ENCODE results near the gene NTRK2. TPM values are rescaled to one million over a fixed set of nuclear protein-coding genes. Genes with fewer than 3 reads are reported as not detected.
A peak's percentile ranks its signal among the peaks of the same experiment; 100 is the strongest.

NTRK2 gene
- polyA plus RNA-seq, 1 experiment: 2.0 TPM

DNA sequence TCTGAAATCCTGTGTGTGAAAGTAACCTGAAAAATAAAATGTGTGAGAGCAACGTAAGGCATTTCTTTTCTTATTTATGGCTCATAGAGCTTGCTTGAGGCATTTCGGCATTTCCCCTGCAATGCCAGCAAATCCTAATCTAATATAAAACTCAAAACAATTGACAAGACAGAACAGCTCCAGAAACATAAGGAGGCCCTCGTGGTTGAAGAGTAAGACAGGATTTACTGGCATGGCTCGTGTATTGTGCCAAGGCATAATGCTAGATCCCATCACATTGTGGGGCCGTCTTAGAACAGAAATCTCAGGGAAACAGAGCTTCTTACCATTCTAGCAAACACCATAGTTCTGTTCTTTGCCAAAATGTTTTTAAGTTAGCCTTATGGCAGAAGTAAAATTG is 166.2 kb downstream of the NTRK2 start:
- Histone ChIP-seq H3K27me3 (ENCODE audit: control insufficient read depth, insufficient read depth, low read length) (no peaks in the 10 kb centered on the region; the same call in 1 of the 2 replicates), H3K4me3 (ENCODE audit: low read depth, low read length) (no peak overlapping the region), H3K36me3 (ENCODE audit: control insufficient read depth, insufficient read depth, low read length) (no peaks in the 10 kb centered on the region)
- POLR2A ChIA-PET: no interaction called here
- no peak for DNase-seq (ENCODE audit: low read depth)
- CTCF ChIA-PET: interaction anchor here (0.8 to 1.1 kb wide), 2 partner anchors 15 to 22 kb away, joined by 3 read pairs; no protein-coding TSS in a partner anchor
- TF ChIP-seq CTCF (IDR thresholded peaks at IDR 0.05; ENCODE audit: insufficient read depth, low read depth, low read length): no peak

- H3K36me3 ChIP-seq (ENCODE audit: control insufficient read depth, insufficient read depth, low read length): no peaks in the 10 kb centered on the region
- ChIA-PET CTCF (no interaction called here), POLR2A (no interaction called here)
- DNase-seq (ENCODE audit: low read depth): no peak
- no peak for TF ChIP-seq CTCF (IDR thresholded peaks at IDR 0.05; ENCODE audit: insufficient read depth, low read depth, low read length)
- H3K27me3 ChIP-seq (ENCODE audit: control insufficient read depth, insufficient read depth, low read length): no peaks in the 10 kb centered on the region; the same call in 1 of the 2 replicates
- no peak overlapping the region for H3K4me3 ChIP-seq (ENCODE audit: low read depth, low read length)
These were observed 169.3 kb downstream of the NTRK2 start for GRCh38 chr9:84838879-84839278.

DNA sequence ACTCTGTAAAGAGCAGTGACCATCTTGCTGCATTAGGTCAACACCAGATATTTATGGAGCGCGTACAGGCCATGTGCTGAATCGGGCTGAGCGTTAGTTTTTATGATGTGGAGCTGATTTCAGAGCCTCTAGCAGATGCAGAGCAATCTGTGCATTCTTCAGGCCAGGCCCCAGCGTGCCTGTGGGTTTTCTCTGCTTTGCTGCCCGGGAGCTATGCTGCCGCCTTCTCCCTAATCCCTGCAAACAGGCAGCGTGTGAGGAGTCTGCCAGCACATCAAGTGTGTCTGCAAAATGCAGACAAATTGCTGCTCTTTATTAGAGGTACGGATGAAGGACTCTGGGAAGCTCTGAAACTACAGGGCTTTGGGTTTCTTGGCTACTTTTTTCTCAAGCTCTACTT is 170.0 kb downstream of the NTRK2 start:
- Histone ChIP-seq H3K36me3 (ENCODE audit: control insufficient read depth, insufficient read depth, low read length) (no peaks in the 10 kb centered on the region), H3K27me3 (ENCODE audit: control insufficient read depth, insufficient read depth, low read length) (no peaks in the 10 kb centered on the region; the same call in 1 of the 2 replicates), H3K4me3 (ENCODE audit: low read depth, low read length) (no peak overlapping the region)
- CTCF ChIA-PET: interaction anchor here (0.9 kb wide), 1 partner anchor 13 kb away, joined by 5 read pairs; no protein-coding TSS in a partner anchor
- TF ChIP-seq CTCF (IDR thresholded peaks at IDR 0.05; ENCODE audit: insufficient read depth, low read depth, low read length): no peak
- POLR2A ChIA-PET: no interaction called here
- DNase-seq (ENCODE audit: low read depth): peak; percentile 73

DNA sequence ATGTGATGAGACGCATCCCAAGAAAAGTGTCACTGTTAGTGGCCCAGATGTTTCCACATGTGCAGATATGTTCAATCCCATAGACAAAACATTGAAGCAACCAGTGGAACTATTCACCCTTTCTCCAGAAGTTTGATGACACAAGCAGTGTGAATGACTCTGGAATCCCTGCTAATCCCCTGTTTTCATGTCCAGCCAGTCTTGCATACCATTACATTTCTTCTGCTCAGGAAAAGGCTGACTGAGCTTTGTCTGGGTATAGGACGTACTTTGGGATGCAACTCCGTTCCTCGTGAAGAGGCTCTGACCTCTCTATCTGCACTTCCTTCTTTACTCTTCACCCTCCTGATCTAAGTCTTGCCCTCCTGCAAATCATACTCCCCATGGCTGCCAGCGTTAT is 172.4 kb downstream of the NTRK2 start:
- TF ChIP-seq CTCF (IDR thresholded peaks at IDR 0.05; ENCODE audit: insufficient read depth, low read depth, low read length): no peak
- ChIA-PET CTCF (interaction anchor here (0.7 kb wide), 1 partner anchor 15 kb away, joined by 3 read pairs; no protein-coding TSS in a partner anchor), POLR2A (no interaction called here)

GRCh38 chr9:84843175-84843824 is 173.8 kb downstream of the NTRK2 start:
- no peak for TF ChIP-seq CTCF (IDR thresholded peaks at IDR 0.05; ENCODE audit: insufficient read depth, low read depth, low read length)
- H3K27me3 ChIP-seq (ENCODE audit: control insufficient read depth, insufficient read depth, low read length): no peaks in the 10 kb centered on the region
- H3K36me3 ChIP-seq (ENCODE audit: control insufficient read depth, insufficient read depth, low read length): no peaks in the 10 kb centered on the region
- ChIA-PET POLR2A (no interaction called here), CTCF (interaction anchor here (0.5 to 1.1 kb wide), 2 partner anchors 9 to 50 kb away, joined by 3 to 5 read pairs; no protein-coding TSS in a partner anchor)
- H3K4me3 ChIP-seq (ENCODE audit: low read depth, low read length): no peak overlapping the region
- DNase-seq (ENCODE audit: low read depth): no peak

More for the DNA sequence above, 172.4 kb downstream of the NTRK2 start:
- Histone ChIP-seq H3K27me3 (ENCODE audit: control insufficient read depth, insufficient read depth, low read length) (no peaks in the 10 kb centered on the region), H3K36me3 (ENCODE audit: control insufficient read depth, insufficient read depth, low read length) (no peaks in the 10 kb centered on the region), H3K4me3 (ENCODE audit: low read depth, low read length) (no peak overlapping the region)
- DNase-seq (ENCODE audit: low read depth): no peak
